BLaER1 treated with 17β-estradiol and CSF1 and Interleukin-3, amounts not matched to agents 10 nM and 100 nM (cell line): ENCODE measurements around the gene CFAP100.

Experiments used
- H3K27ac ChIP-seq, 11 experiments: shearing (Covaris generic); formaldehyde crosslinking; 2 replicates each; pipeline ENCODE4 v1.8.1; 2022
- H3K27me3 ChIP-seq, 11 experiments: shearing (Covaris generic); formaldehyde crosslinking; 2 replicates each; pipeline ENCODE4 v1.8.1; 2022
- H3K36me3 ChIP-seq, 11 experiments: shearing (Covaris generic); formaldehyde crosslinking; 2 replicates each; pipeline ENCODE4 v1.8.1; 2022
- H3K4me1 ChIP-seq, 10 experiments: shearing (Covaris generic); formaldehyde crosslinking; 2 replicates each; pipeline ENCODE4 v1.8.1; 2022
- H3K4me2 ChIP-seq, 11 experiments: shearing (Covaris generic); formaldehyde crosslinking; 2 replicates each; pipeline ENCODE4 v1.8.1; 2022
- H3K4me3 ChIP-seq, 10 experiments: shearing (Covaris generic); formaldehyde crosslinking; 2 replicates each; pipeline ENCODE4 v1.8.1; 2022
- H3K9ac ChIP-seq, 11 experiments: shearing (Covaris generic); formaldehyde crosslinking; 2 replicates each; pipeline ENCODE4 v1.8.1; 2022
- H3K9me3 ChIP-seq, 11 experiments: shearing (Covaris generic); formaldehyde crosslinking; replicated peaks in 1 of 11; 2 replicates each; pipeline ENCODE4 v1.8.1; 2022
- H4K20me1 ChIP-seq, 11 experiments: shearing (Covaris generic); formaldehyde crosslinking; 2 replicates each; pipeline ENCODE4 v1.8.1; 2022
- Cebpa-rat ChIP-seq, 11 experiments: shearing (Covaris generic); IDR thresholded peaks; 2 replicates each; pipeline ENCODE4 v1.8.1; 2022

The CFAP100 gene

DNA sequence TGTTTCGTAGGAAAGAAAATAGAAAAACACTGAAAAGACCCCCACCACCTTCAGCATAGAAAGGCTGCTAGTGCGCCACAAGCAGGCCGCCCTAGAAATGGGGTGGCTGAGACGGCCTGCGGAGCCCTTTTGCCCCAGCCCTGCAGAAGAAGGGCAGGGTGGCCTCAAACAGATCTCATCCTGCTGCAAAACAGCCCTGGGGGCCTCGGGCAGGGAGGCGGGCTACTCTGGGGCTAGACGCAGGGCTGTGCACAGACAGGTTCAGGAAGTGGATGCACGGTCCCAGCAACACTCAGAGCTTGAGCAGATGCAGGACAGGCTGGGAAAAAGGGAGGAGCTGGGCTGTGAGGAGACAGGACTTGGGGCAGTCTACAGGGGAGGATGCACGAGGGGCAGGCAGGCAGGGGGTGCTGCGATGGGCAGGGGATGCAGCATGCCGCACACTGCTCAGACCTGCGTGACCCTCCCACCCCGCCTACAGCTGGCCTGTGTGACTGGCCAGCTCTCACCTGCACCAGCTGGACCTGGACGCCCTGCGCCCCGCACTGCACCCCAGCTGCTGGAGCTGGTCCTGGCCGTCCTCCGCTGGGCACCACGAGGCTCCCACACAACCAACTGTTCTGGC lies 46.7 kb downstream of the CFAP100 start:
- H3K36me3 ChIP-seq = peaks cover 28 to 81% (median 53%) of the 10 kb centered on the region in 11 experiments; a peak in 21 of 22 replicates

DNA sequence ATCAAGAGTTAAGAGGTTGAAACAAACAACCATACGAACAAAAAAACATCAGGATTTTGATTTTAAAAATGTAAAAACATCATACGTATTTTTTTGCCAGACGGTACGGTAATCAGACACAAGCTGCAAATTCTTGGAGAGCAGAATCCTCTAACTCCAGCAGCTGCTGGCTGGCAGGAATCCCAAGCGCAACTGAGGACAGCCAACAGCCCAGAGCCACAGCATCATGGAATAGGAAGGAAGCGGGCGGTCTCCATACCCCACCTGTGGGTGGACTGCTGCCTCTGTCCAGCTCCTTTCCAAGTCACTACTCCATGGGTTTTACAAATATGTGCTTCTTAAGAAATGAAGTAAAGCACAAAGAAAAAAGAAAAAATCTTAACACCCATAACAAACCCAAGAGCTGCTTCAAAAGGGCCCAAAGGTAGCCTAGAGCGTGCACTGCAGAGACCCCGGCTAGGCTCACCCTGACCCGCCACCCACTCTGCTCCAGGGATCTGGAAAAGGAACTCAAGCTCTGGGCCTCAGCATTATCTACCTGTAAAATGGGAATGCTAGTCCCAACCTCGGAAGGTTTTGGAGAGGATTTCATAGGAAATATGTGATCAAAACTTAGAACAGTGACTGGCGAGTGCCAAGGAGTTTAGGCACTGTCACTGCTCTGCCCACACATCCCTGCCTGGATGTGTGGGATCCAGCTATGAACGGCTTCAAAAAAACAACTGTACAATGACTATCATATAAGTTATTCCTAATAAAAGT lies 47.6 kb downstream of the CFAP100 start:
- Histone ChIP-seq H3K4me2 (no peak overlapping the region), H3K4me3 (no peak overlapping the region), H3K36me3 (peaks cover 19 to 76% (median 46%) of the 10 kb centered on the region in 11 experiments; a peak in 20 of 22 replicates), H3K4me1 (peaks cover 0 to 8% (median 0%) of the 10 kb centered on the region in 10 experiments; a peak in 2 of 20 replicates), H3K27ac (no peak overlapping the region), H3K9me3 (no peaks in the 10 kb centered on the region), H3K27me3 (no peaks in the 10 kb centered on the region), H3K9ac (no peak overlapping the region), H4K20me1 (peaks cover 0 to 80% (median 31%) of the 10 kb centered on the region in 11 experiments; a peak in 15 of 22 replicates)
- TF ChIP-seq Cebpa-rat (IDR thresholded peaks at IDR 0.05) = no peak

More for the DNA sequence above, 46.7 kb downstream of the CFAP100 start:
- H4K20me1 ChIP-seq = peaks cover 0 to 82% (median 31%) of the 10 kb centered on the region in 11 experiments; a peak in 15 of 22 replicates
- no peak overlapping the region for H3K4me3 ChIP-seq
- H3K9ac ChIP-seq = no peak overlapping the region
- H3K4me1 ChIP-seq = peaks cover 0 to 8% (median 0%) of the 10 kb centered on the region in 10 experiments; a peak in 2 of 20 replicates
- no peaks in the 10 kb centered on the region for H3K9me3 ChIP-seq
- no peaks in the 10 kb centered on the region for H3K27me3 ChIP-seq
- no peak overlapping the region for H3K27ac ChIP-seq
- H3K4me2 ChIP-seq = no peak overlapping the region
- TF ChIP-seq Cebpa-rat (IDR thresholded peaks at IDR 0.05) = no peak

DNA sequence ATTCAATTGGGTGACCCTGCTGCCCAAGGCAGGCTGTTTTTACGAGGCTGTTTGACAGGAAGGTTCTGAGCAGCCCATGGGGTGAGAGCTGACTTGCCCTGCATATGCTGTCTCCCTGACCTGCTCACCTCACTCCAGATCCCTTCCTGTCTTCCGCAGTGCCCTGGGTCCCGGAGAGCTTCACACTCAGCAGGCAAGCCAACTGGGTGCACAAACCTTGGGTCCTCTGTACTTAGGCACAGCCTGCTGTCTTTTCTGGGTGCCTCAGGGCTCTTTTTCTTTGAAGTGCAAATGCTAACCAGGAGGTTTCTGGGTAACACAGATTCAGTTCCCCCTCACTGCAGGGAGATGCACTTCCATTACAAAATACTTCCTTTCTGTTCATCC lies 48.1 kb downstream of the CFAP100 start:
- no peak overlapping the region for H3K4me3 ChIP-seq
- H3K4me2 ChIP-seq = peak overlapping the region in 1 of 11 experiments; percentile 7; a peak in 1 of 22 replicates
- peaks cover 0 to 8% (median 0%) of the 10 kb centered on the region in 10 experiments; a peak in 2 of 20 replicates for H3K4me1 ChIP-seq
- no peak overlapping the region for H3K27ac ChIP-seq
- H3K9me3 ChIP-seq = no peaks in the 10 kb centered on the region
- no peaks in the 10 kb centered on the region for H3K27me3 ChIP-seq
- peaks cover 14 to 74% (median 47%) of the 10 kb centered on the region in 11 experiments; a peak in 21 of 22 replicates for H3K36me3 ChIP-seq
- TF ChIP-seq Cebpa-rat (IDR thresholded peaks at IDR 0.05) = no peak
- H4K20me1 ChIP-seq = peaks cover 0 to 82% (median 29%) of the 10 kb centered on the region in 11 experiments; a peak in 16 of 22 replicates
- no peak overlapping the region for H3K9ac ChIP-seq

DNA sequence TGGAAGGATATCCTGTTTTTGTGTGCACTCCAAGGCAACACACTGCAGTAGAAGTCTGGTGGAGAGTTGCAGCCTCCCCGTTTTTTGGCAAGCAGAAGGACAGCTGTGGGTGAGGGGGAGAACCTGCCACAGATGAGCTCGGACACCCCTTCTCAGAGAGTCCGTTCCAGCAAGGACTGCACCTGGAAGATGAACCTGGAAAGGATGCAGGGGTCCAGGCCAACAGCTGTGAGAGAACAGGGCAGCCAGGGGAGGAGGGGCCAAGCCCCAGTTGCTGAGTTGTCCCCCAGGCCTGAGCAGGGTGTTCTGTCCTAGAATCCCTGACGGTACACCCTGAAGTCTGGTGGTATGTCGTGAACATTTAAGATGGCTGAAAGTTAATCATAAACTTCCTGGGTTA lies 50.8 kb downstream of the CFAP100 start:
- Histone ChIP-seq H3K27ac (no peak overlapping the region), H4K20me1 (peaks cover 13 to 87% (median 49%) of the 10 kb centered on the region in 11 experiments; a peak in 20 of 22 replicates), H3K4me3 (no peak overlapping the region), H3K4me1 (peaks cover 0 to 8% (median 0%) of the 10 kb centered on the region in 10 experiments; a peak in 2 of 20 replicates), H3K9ac (no peak overlapping the region), H3K27me3 (no peaks in the 10 kb centered on the region), H3K36me3 (peaks cover 18 to 74% (median 49%) of the 10 kb centered on the region in 11 experiments), H3K4me2 (no peak overlapping the region), H3K9me3 (no peaks in the 10 kb centered on the region)
- TF ChIP-seq Cebpa-rat (IDR thresholded peaks at IDR 0.05) = no peak

DNA sequence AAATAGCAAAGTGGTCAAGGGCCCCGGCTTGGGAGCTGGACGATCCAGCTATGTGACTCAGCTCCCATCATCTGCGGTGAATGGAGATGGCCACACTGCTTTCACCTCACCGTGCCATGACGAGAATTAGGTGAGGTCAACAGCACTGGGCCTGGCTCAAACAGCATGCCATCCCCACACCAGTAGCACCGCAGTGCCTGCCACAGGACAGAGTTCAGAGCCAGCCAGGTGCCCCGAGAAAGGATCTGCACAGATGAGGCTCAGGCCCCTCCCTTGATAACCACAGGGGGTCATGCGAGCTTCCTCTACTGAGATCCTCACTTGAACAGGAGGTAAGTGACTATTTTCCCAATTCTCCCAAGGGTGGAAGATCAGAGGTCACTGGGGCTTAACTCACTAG lies 51.6 kb downstream of the CFAP100 start:
- H3K9ac ChIP-seq = no peak overlapping the region
- H4K20me1 ChIP-seq = peaks cover 19 to 91% (median 56%) of the 10 kb centered on the region in 11 experiments; a peak in 21 of 22 replicates
- no peaks in the 10 kb centered on the region for H3K9me3 ChIP-seq
- no peak for TF ChIP-seq Cebpa-rat (IDR thresholded peaks at IDR 0.05)
- no peak overlapping the region for H3K4me2 ChIP-seq
- H3K4me1 ChIP-seq = peaks cover 0 to 8% (median 0%) of the 10 kb centered on the region in 10 experiments; a peak in 2 of 20 replicates
- no peak overlapping the region for H3K4me3 ChIP-seq
- no peak overlapping the region for H3K27ac ChIP-seq
- no peaks in the 10 kb centered on the region for H3K27me3 ChIP-seq
- peaks cover 25 to 74% (median 52%) of the 10 kb centered on the region in 11 experiments for H3K36me3 ChIP-seq

DNA sequence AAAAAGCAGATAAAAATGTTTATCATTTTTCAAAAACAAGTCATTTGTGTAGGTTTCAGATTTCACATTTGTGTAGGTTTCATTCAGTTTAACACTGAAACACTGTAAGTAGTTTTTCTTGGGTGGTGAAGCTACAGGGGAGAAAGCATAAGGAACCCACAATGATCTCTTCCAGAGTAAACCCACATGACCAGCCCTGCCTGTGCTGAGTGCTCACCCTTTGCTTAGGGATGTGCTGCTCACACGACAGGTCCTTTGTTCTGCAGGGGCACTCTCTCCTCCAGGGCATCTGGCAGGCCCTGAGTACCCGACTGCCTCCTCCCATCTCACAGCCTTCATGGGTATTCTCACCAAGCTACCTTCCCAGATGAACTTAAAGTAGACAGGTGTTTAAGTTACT lies 52.1 kb downstream of the CFAP100 start:
- Histone ChIP-seq H3K36me3 (peaks cover 30 to 74% (median 52%) of the 10 kb centered on the region in 11 experiments), H4K20me1 (peaks cover 19 to 91% (median 59%) of the 10 kb centered on the region in 11 experiments; a peak in 21 of 22 replicates), H3K4me1 (peaks cover 0 to 8% (median 0%) of the 10 kb centered on the region in 10 experiments; a peak in 2 of 20 replicates), H3K9me3 (no peaks in the 10 kb centered on the region), H3K4me2 (no peak overlapping the region), H3K27me3 (no peaks in the 10 kb centered on the region), H3K27ac (no peak overlapping the region), H3K9ac (no peak overlapping the region), H3K4me3 (no peak overlapping the region)
- TF ChIP-seq Cebpa-rat (IDR thresholded peaks at IDR 0.05) = no peak

DNA sequence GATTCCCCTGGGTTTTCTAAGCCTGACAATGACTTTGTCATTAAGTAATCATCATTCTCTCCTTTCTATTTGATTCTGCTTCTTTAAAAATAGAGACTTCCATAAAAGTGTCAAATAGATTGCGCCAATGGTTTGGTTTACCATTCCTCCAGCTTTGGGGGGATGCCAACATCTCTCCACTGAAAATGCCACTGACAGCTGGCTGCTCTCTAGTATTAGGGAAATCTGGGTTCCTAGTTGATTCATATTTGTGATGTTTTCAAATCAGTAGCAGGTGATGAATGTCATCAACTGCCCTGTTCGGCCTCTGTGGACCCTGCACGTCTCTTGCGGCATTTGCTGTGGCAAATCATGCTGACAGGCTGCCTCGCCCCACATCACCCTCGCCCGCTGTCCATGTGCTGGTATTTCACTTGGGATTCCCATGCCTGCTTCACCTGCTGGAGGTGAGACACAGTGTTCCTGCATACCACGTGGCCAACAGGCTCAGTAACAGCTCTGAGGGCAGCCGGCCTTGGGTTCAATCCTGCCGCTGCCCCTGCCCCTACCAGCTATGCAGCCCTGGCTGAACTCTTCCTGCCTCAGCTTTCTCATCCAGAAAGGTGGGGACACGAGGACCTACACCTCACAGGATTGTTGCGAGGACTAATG lies 52.9 kb downstream of the CFAP100 start:
- Histone ChIP-seq H3K27me3 (no peaks in the 10 kb centered on the region), H3K9me3 (no peaks in the 10 kb centered on the region), H3K4me3 (no peak overlapping the region), H3K4me2 (no peak overlapping the region), H3K4me1 (peaks cover 0 to 8% (median 0%) of the 10 kb centered on the region in 10 experiments; a peak in 2 of 20 replicates), H3K27ac (no peak overlapping the region), H3K36me3 (peaks cover 38 to 75% (median 55%) of the 10 kb centered on the region in 11 experiments), H3K9ac (no peak overlapping the region), H4K20me1 (peaks cover 20 to 97% (median 65%) of the 10 kb centered on the region in 11 experiments; a peak in 21 of 22 replicates)
- no peak for TF ChIP-seq Cebpa-rat (IDR thresholded peaks at IDR 0.05)

DNA sequence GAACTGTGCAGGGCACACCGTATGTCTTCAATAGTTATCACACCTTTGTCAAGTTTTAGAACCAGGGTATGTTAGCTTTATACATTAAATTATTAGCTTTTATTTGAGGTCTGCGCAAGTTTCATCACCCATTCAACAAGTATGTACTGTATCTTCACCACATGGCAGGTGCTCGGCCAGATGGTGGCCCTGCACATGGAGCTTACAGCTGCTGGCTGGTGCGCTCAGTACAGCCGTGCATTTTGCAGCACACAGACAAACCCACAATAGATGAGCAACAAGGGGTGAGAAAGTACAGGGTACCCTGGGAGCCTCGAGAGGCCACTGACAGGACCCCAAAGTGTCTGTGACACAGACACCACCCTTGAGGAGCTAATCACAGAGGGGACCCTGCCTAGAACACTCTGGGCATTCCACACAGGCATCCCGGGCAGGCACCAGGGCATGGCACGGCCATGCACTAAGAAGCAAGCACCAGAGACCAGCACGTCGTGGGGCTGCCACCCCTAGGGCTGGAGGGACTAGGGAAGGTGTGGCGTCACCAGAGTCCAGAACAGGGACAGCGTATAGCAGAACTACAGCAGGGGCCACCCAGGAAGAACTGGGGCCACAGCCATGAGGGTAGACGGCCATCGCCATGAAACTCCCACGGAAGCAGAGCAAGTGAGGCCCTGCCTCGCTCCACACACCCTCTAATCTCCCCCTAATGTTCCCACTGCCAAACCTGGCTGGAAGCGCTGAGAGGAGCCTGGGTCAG lies 53.6 kb downstream of the CFAP100 start:
- Histone ChIP-seq H3K4me3 (no peak overlapping the region), H3K9me3 (no peaks in the 10 kb centered on the region), H4K20me1 (peaks cover 26 to 97% (median 65%) of the 10 kb centered on the region in 11 experiments; a peak in 21 of 22 replicates), H3K36me3 (peaks cover 45 to 76% (median 60%) of the 10 kb centered on the region in 11 experiments), H3K4me1 (peaks cover 0 to 2% (median 0%) of the 10 kb centered on the region in 10 experiments; a peak in 1 of 20 replicates), H3K9ac (no peak overlapping the region), H3K27me3 (no peaks in the 10 kb centered on the region), H3K4me2 (no peak overlapping the region), H3K27ac (no peak overlapping the region)
- TF ChIP-seq Cebpa-rat (IDR thresholded peaks at IDR 0.05) = no peak
